ENCODE data around the gene SUSD1.
"Not testable (repeated sequence)": the region's sequence is repeated elsewhere in the genome, so short reads cannot be mapped to it uniquely, and the experiment has no call there.

Gene SUSD1

DNA sequence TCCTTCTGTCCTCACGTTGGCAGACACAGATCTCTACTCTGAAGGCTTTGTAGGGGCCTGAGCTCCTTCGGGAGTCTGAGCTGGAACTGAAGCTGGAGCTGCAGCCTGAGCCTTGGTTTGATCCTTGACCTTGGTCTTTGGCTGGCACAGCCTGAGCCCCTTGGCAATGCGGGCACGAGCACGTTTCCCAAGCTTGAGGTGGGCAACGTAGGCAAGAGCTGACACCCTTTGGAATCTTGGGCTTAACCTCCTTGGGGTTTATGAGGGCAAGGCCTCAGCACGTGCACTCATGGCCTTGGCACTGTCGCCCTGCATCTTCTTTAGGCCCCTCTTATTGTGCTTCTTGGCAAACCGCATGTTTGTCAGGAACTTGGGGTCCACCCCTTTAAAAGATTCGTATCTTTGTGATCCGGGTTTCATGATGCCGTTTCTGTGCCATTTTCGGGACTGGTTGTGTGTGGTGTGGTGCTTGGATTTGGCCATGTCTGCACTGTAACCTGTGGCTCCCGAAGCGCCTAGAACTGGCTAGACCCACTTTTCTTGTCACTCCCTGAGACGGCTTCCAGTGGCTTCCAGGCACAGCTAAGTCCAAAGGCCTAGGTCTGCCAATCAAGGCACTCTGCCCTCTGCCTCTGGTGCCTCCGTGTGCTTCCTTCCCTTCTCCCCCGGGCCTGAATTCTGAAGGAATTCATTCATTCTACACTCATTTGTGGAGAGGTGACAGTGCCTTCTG, 1.4 kb downstream of the SUSD1 start:
- no peak for DNase-seq

GRCh38 chr9:112170968-112171367, 4.1 kb downstream of the SUSD1 start:
- DNase-seq = no peak

- no peak for DNase-seq
Measured at GRCh38 chr9:112170235-112170634, 4.9 kb downstream of the SUSD1 start.

DNA sequence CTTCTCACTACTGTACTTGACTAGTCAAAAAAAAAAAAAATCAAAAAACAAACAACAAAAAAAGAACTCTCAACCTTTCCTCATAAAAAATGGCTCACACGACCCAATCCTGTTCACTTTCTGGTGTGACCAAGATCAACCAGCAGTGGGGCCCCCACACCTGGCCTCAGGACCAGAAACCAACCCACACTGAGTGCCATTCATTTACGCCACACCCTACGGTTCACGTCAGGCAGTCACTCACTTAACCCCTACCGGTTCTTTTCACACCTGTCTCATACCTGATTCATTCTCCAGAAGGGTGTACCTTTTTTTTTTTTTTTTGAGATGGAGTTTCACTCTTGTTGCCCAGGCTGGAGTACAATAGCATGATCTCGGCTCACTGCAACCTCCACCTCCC, 5.7 kb downstream of the SUSD1 start:
- no peak for DNase-seq

- no peak for DNase-seq
Measured at GRCh38 chr9:112168197-112168596, 6.9 kb downstream of the SUSD1 start.

DNA sequence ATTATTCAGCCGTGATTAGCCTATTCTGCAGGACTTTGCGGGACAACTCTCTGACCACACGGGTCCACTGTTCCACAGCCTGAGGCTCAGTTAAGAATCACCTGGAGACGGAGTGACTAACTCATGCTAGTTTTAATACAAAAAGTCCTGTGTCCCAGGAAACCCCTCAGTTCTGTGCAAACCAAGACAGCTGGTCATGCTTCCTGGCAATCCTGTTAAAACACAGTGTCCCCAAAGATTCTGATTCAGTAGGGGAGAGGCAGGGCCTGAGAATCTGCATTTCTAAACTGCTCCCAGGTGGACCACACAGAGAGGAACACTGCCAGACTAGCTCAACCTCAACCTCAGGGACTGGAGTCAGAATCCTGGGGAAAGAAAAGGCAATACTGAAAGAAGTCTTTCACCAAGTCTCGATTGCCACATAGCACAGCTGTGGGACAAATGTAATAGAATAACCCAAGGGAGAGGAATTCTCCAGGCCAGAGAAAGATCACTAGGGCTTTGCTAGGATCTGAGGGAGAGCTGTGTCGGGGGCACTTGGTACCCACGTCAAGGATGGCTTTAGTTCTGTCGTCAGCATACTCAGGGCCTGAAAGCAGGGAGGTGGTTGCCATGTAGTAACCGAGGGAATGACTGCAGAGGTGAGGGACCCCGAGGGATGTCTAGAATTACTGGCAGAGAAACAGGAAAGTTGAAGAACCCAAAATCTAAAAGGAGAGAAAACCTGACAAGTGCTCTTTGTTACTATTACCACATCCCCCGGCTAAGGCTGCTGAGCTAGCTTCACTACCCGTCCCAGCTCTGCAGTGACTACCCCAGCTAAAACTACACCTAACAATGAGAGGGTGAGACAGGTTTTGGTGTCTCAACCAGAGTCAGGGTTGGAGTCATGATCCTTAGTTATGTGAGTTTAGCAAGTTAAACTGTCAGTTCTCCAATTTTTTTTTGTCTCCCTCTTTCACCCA, 8.6 kb downstream of the SUSD1 start:
- DNase-seq = no peak

DNA sequence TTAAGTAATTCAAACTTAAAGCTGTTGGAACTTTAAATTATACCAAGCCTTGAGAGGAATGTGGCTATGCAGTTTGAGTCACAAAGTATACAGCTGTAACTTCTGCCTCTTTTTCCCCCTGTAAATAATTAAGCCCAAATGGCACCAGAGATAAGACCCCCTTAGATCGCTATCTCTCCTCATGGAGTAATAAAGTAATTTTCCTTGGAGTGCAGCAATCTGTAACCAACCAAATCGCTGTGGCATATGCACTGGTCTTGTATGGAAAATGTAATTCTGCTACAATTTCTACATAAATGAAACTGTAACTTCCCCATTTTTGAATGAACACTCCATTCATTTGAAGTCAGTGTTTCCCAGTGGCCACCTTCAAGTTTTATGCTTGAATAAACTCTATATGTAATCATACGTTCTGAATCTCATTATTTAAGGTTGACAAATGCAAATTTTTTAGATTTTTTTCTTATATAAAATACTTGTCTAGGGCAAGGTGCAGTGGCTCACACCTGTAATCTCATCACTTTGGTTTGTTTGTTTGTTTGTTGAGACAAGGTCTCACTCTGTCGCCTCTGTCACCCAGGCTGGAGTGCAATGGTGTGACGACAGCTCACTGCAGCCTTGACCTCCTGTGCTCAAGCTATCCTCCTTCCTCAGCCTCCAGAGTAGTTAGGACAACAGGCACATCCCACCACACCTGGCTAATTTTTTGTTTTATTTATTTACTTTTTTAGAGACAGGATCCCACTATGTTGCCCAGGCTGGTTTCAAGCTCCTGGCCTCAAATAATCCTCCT, 12.3 kb downstream of the SUSD1 start:
- DNase-seq = no peak

- no peak for DNase-seq
Measured at GRCh38 chr9:112159781-112160180, 15.3 kb downstream of the SUSD1 start.

GRCh38 chr9:112158656-112159367, 16.3 kb downstream of the SUSD1 start:
- DNase-seq = no peak

DNA sequence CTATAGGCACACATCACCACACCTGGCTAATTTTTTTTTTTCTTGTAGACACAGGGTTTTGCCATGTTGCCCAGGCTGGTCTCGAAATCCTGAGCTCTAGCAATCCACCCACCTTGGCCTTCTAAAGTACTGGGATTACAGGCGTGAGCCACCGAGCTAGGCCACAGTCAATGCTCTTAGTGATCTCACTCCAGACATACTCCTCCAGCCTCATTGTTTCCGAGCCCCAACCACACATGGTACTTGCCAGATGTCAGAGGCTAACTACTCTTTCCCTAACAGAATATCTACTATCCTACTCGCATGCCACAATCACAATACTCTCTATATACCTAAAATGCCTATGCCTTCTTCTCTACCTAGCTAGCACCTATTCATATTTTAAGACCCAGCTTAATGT, 17.1 kb downstream of the SUSD1 start:
- no peak for DNase-seq

DNA sequence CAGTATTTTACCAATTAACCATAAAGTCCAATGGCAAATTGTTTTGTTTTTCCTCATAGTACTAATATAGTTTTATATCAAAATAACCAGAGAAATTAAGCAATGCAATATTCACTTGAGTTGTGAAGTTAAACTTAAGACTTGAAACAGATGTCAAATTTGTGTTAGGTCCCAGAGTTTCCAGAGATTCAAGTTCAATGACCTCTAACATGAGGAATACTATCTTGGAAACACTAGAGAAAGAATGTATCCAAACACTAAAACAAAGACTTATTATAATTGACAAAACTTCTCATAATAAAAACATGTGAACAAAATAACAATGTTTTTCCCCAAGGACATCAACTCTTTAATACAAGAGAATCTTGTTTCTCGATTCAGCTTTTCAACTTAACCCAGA, 18.0 kb downstream of the SUSD1 start:
- DNase-seq = no peak

DNA sequence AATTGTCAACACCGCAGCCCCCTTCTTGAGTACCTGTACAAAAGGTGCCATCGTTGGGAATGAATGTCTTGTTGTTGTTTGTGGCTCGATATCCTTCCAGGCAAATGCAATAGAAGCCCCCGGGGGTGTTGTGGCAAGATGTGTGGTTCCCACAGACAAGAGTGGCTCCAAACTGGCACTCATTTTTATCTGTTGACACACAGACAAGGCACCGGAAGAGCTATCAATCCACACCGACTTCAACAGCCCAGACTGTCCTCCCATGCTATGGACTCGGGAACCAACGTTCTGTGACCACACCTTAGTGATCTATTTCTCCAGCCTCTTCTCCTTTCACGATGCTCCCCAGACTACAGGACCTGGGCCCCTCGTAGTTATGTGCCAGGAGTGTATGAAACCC, 25.9 kb downstream of the SUSD1 start:
- no peak for DNase-seq

GRCh38 chr9:112145886-112146285, 29.2 kb downstream of the SUSD1 start:
- no peak for DNase-seq

- no peak for DNase-seq
Measured at GRCh38 chr9:112144807-112145206, 30.3 kb downstream of the SUSD1 start.

GRCh38 chr9:112142420-112142819, 32.7 kb downstream of the SUSD1 start:
- no peak for DNase-seq

- DNase-seq = no peak
Measured at GRCh38 chr9:112140936-112141335, 34.2 kb downstream of the SUSD1 start.

DNA sequence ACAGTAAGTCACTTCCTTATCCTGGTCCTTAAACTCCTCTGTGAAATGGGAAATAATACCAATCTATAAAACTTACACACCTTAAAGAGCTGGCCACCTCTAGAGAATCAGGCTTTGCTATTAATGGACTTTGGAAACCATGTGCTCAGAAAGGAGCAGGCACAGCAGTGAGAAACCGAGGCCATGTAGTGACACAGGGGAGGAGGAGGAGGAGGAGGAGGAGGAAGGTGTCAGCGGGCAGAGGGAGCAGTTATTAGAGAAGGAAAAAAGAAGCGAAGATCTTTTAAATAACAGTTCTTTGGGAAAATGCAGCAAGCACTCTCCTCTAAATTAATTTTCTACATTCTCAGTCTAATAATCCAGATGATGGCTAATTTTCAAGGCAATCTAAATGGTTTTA, 38.0 kb downstream of the SUSD1 start:
- no peak for DNase-seq

GRCh38 chr9:112135706-112136105, 39.4 kb downstream of the SUSD1 start:
- no peak for DNase-seq

DNA sequence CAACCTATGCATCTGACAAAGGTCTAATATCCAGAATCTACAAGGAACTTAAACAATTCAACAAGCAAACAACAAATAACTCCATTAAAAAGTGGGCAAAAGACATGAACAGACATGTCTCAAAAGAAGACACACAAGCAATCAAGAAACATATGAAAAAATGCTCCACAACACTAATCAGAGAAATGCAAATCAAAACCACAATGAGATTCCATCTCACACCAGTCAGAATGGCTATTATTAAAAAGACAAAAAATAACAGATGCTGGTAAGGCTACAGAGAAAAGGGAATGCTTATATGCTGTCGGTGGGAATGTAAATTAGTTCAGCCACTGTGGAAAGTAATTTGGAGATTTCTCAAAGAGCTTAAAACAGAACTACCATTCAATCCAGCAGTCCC, 41.3 kb downstream of the SUSD1 start:
- DNase-seq = not testable (repeated sequence)

- no peak for DNase-seq
Measured at GRCh38 chr9:112132356-112132755, 42.7 kb downstream of the SUSD1 start.

DNA sequence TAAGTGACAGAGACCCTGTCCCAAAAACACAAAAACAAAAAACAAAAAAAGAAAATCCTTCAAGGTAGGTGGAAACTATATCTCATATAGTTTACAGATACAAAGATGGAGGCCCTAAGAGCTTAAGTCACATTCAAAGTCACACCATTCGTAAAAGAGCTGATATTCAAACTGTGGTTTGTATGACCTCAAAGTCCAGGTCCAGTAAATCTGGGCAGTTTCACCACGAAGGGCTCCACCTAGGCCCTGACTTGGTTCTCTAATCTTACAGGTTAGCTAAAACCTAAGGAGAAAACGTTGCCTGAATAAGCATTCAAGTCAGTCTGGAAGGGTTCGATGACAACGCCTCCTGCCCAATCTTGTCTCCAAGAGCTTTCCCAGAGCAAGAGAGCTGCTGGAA, 44.1 kb downstream of the SUSD1 start:
- DNase-seq = no peak

DNA sequence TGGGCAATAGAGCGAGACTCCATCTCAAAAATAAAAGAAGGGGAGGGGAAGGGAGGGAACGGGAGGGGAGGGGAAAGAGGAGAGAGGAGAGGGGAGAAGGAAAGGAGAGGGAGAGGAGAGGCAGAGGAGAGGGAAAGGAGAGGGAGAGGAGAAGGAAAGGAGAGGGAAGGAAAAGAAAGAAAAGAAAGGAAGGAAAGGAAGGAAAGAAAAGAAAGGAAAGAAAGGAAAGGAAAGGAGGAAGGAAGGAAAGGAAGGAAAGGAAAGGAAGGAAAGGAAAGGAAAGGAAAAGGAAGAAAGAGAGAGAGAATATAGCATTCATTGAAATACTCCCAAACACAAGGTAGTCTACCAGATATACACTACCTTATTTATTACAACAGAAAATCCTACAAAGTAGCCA, 44.8 kb downstream of the SUSD1 start:
- DNase-seq = no peak

GRCh38 chr9:112129246-112129645, 45.9 kb downstream of the SUSD1 start:
- DNase-seq = no peak

Data from activated naive CD4-positive, alpha-beta T cell treated with Interleukin-2 at 50 U/mL for 16 hours (primary cell).